Ishikawa (cell line): ENCODE data around the gene ARHGAP31.

Experiments
- MAX ChIP-seq: IDR thresholded peaks from 2 replicates; pipeline ENCODE4 v1.6.1; 2012
- NFIC ChIP-seq: IDR thresholded peaks from 2 replicates; pipeline ENCODE4 v1.6.1; 2012
- RAD21 ChIP-seq: IDR thresholded peaks from 2 replicates; pipeline ENCODE4 v1.6.1; 2012; ENCODE audit warnings: low read depth

- TF ChIP-seq RAD21 = no peak
- no peak for TF ChIP-seq MAX
- TF ChIP-seq NFIC = no peak
These were observed 70.2 kb downstream of the ARHGAP31 start for GRCh38 chr3:119364401-119364800.
